Adrenal gland (tissue), 5 donors: Measurements from ENCODE around the gene GOLPH3.

Source experiments
- POLR2A ChIP-seq, 2 donors: fragments of 450-650 bp; IDR thresholded peaks; one replicate each; pipeline ENCODE4 v1.6.1; 2017; ENCODE audit warnings: antibody characterized with exemption in 2 of 2, mild to moderate bottlenecking in 2 of 2, moderate library complexity in 1 of 2
- TF ChIP-seq, protein P1 (sequence below), 6 experiments: fragments of 450-650 bp in 4 of 6; fragments of 200-600 bp in 2 of 6; sonication (generic) in 1 of 6; IDR thresholded peaks; 1 replicate in 5 of 6; 2 replicates in 1 of 6; pipeline versions ENCODE4 v1.5.1 to v1.8.0; 2016 to 2021; ENCODE audit warnings: antibody characterized with exemption in 6 of 6, mild to moderate bottlenecking in 2 of 6, moderate library complexity in 1 of 6
- donor health status: DM: no; HTN: no; CAD: no.

- TF ChIP-seq, protein P1, sequence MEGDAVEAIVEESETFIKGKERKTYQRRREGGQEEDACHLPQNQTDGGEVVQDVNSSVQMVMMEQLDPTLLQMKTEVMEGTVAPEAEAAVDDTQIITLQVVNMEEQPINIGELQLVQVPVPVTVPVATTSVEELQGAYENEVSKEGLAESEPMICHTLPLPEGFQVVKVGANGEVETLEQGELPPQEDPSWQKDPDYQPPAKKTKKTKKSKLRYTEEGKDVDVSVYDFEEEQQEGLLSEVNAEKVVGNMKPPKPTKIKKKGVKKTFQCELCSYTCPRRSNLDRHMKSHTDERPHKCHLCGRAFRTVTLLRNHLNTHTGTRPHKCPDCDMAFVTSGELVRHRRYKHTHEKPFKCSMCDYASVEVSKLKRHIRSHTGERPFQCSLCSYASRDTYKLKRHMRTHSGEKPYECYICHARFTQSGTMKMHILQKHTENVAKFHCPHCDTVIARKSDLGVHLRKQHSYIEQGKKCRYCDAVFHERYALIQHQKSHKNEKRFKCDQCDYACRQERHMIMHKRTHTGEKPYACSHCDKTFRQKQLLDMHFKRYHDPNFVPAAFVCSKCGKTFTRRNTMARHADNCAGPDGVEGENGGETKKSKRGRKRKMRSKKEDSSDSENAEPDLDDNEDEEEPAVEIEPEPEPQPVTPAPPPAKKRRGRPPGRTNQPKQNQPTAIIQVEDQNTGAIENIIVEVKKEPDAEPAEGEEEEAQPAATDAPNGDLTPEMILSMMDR (IDR thresholded peaks at IDR 0.05), result no peak
- TF ChIP-seq POLR2A (IDR thresholded peaks at IDR 0.05), result no peak
Measured at GRCh38 chr5:32173267-32174010, 680 bp downstream of the GOLPH3 start.
